GM04504 (cell line): ENCODE results near the gene QPCTL.
"Not testable (repeated sequence)": the region's sequence is repeated elsewhere in the genome, so short reads cannot be mapped to it uniquely, and the experiment has no call there.

Experiments
- DNase-seq: peaks from one replicate; pipeline ENCODE4 v3.0.0-alpha.2; 2012; ENCODE audit warnings: low read depth

The QPCTL gene

GRCh38 chr19:45717131-45717982 is 24.9 kb downstream of the QPCTL start:
- DNase-seq = peak; percentile 96

GRCh38 chr19:45717983-45718650 is 25.7 kb downstream of the QPCTL start:
- no peak for DNase-seq

GRCh38 chr19:45720065-45720464 is 27.6 kb downstream of the QPCTL start:
- not testable (repeated sequence) for DNase-seq

GRCh38 chr19:45728683-45729082 is 36.2 kb downstream of the QPCTL start:
- not testable (repeated sequence) for DNase-seq

- DNase-seq = no peak
These were observed 37.4 kb downstream of the QPCTL start for GRCh38 chr19:45729800-45730290.

- DNase-seq = peak; percentile 96
These were observed 38.2 kb downstream of the QPCTL start, which contains the start of gene FBXO46 for GRCh38 chr19:45730368-45731288. Gene FBXO46 (minus strand): TSS chr19:45730896. CDS start chr19:45713495, 17,401 bp downstream.

GRCh38 chr19:45733160-45733810 is 40.8 kb downstream of the QPCTL start, which contains the start of gene MEIOSIN:
Gene MEIOSIN (plus strand): TSS chr19:45733439. CDS start chr19:45735377, 1,938 bp downstream.
- no peak for DNase-seq

- no peak for DNase-seq
These were observed 47.3 kb downstream of the QPCTL start for GRCh38 chr19:45739498-45740439.

- DNase-seq = no peak
These were observed 50.5 kb downstream of the QPCTL start for GRCh38 chr19:45742969-45743368.

GRCh38 chr19:45745606-45746005 is 53.1 kb downstream of the QPCTL start:
- no peak for DNase-seq

GRCh38 chr19:45746866-45747265 is 54.4 kb downstream of the QPCTL start:
- DNase-seq = no peak

- no peak for DNase-seq
These were observed 55.0 kb downstream of the QPCTL start for GRCh38 chr19:45747513-45747912.

GRCh38 chr19:45751483-45751882 is 59.0 kb downstream of the QPCTL start:
- DNase-seq = not testable (repeated sequence)

GRCh38 chr19:45752639-45753038 is 60.2 kb downstream of the QPCTL start:
- DNase-seq = no peak

GRCh38 chr19:45753548-45753947 is 61.1 kb downstream of the QPCTL start:
- no peak for DNase-seq
